Measurements from ENCODE around the gene TMEM87B.
"Not testable (repeated sequence)": the region's sequence is repeated elsewhere in the genome, so short reads cannot be mapped to it uniquely, and the experiment has no call there.

Gene TMEM87B

DNA sequence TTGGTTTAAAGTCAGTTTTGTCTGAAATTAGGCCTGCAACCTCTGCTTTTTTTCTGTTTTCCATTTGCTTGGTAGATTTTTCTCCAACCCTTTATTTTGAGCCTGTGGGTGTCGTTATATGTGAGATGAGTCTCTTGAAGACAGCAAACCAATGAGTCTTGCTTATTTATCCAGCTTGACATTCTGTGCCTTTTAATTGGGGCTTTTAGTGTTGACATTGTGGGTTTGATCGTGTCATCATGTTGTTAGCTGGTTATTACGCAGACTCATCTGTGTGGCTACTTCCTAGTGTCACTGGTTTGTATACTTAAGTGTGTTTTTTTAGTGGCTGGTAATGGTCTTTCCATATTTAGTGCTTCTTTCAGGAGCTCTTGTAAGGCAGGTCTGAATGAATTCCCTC lies 18.8 kb downstream of the TMEM87B start:
- DNase-seq (ENCODE audit: low read depth in 2 of 2): no peak

DNA sequence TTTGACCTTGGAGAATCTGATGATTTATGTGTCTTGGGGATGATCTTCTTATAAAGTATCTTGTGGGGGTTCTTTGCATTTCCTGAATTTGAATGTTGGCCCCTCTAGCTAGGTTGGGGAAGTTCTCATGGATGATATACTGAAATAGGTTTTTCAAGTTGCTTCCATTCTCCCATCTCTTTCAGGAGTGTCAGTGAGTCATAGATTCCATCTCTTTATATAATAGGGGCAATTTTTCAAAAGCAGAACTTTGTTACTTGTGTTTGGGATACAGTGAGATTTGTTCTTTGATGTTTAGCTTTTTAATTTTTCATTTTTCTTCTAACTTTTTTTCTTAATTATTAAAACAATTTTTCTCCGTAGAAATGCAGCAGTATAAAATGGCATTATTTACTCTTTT lies 19.4 kb downstream of the TMEM87B start:
- no peak for DNase-seq (ENCODE audit: low read depth in 2 of 2)

DNA sequence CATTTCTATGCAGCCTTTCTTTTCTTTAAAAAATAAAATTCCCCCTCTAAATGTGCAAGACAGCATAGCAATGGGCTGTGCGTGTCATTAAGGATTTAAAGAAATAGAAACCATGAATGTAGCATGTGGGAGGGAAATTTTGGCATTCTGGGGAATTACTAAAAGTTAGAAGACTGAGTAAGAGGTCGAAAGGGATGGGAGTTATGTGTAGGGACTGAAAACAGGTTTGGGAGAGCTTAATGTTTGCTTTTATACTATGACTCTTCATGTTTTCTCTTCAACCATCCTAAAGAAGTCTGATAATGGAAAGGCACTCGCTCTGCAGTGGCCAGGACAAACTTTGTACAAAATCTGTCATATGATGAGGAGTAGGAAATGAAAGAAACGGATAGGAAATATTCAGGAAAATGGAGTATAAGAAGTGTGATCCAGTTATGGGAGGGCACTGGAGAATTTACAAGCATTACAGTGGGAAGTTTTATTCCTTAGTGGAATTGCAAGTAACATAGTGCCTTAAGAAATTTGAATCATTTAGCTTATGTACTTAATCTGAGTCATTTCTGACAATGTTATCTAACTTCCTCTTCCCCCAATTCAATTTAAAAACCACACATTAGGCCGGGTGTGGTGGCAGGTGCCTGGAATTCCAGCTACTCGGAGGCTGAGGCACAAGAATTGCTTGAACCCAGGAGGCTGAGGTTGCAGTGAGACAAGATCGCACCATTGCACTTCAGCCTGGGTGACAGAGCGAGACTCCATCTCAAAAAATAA lies 20.6 kb downstream of the TMEM87B start:
- DNase-seq (ENCODE audit: low read depth in 2 of 2): no peak

DNA sequence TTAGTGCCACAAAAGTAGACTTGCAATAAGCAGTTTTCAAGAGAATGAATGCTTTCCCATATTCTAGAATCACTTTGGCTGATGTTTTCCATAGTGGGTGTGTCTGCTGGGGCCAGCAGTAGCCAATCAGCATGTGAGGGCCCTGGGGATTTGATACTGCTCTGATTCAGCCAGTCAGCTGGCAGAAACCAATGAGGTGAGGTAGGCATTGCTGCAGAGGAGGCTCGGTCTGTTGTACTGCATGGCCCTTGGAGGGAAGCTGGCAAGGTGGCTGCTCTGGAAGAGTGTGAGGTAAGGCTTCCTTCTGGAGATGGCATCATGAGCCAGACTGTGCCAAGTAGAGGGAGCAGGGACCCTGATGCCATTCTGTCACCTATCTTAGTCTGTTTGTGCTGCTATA lies 22.7 kb downstream of the TMEM87B start:
- no peak for DNase-seq (ENCODE audit: low read depth in 2 of 2)

DNA sequence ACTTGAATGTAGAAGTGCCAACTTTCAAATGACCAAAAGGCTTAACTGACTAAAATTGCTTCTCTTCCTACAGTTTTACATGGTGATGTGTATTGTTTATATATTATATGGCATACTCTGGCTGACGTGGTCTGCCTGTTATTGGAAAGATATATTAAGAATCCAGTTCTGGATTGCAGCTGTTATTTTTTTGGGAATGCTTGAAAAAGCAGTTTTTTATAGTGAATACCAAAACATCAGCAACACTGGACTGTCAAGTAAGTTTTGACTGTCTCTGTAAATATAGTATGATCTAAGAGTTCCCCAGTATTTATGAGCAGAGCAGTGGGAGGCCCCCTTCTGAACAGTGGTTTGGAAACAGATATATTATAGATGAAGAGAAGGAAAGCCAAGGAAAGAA lies 26.2 kb downstream of the TMEM87B start:
- no peak for DNase-seq (ENCODE audit: low read depth in 2 of 2)

DNA sequence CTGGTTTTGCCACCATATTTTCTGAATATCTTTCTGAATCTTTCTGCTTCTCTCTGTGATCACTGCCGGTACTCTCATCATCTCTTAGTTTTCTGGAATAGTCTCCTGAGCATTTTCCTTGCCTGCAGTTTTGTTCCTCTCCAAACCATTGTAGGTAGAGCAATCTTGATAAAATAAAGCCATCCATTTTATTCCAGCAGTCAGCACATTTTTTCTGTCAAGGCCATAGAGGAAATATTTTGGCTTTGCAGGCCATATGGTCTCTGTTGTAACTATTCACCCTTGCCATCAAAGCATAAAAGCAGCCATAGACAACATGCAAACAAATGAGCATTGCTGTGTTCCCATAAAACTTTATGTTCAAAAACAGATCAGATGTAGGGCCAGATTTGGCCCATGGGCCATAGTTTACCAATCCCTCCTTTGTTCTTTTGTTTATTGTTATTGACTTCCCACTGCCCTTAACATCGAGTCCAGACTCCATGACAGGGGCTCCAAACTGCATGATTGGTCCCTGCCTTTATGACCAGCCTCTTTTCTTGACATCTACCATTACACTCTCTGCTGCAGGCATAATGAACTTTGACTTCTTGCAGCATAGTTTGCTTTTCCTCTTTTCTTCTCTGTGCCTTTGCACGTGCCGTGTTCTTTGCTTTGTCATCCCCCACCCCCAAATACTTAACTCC lies 29.8 kb downstream of the TMEM87B start:
- no peak for DNase-seq (ENCODE audit: low read depth in 2 of 2)

DNA sequence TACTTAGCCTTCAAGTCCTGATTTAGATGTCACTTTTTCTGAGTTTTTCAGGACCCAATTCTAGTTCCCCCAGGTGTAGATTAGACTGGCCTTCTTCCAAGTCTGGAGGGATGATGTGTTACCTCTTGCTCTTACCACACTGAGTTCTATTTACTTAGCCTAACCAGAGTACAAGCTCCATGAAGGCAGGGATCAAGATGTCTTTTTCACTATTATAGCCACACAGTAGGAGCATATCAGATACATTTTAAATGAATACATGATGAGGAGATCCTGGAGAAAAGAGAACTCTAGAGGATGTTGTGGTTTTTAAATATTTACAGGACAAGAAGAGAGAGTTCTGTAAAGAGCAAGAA lies 30.3 kb downstream of the TMEM87B start:
- no peak for DNase-seq (ENCODE audit: low read depth in 2 of 2)

DNA sequence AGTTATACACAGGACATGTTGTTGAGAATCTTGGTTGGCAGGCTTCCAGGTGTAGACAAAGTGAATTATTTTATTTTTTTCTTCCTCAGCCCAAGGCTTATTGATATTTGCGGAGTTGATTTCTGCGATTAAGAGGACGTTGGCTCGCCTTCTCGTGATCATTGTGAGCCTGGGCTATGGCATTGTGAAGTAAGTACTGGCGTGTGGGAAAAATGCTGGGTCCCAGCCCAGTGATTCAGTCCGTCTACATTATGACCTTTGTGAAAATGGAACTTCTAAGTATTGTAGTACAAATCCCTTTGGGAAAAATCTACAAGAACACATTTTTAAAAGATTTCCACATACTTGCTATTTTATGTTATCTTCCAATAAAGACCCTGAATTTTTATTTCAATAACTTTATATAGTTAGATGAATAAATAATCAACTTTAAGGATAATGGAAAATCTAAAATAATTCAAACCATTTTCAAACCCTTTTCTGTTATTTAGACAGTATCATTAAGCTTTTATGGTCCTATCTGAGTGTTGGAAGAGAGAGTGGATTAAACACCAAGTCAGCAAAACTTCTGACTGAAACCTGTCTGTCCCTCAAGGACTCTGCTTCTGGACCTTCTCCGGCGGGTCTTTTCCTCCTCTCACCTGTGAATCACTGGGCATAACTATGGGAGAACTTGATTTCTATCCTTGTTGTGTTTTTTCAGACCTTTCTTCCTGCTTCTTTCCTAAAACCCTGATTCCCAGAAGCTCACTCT lies 31.0 kb downstream of the TMEM87B start:
- DNase-seq (ENCODE audit: low read depth in 2 of 2): no peak

DNA sequence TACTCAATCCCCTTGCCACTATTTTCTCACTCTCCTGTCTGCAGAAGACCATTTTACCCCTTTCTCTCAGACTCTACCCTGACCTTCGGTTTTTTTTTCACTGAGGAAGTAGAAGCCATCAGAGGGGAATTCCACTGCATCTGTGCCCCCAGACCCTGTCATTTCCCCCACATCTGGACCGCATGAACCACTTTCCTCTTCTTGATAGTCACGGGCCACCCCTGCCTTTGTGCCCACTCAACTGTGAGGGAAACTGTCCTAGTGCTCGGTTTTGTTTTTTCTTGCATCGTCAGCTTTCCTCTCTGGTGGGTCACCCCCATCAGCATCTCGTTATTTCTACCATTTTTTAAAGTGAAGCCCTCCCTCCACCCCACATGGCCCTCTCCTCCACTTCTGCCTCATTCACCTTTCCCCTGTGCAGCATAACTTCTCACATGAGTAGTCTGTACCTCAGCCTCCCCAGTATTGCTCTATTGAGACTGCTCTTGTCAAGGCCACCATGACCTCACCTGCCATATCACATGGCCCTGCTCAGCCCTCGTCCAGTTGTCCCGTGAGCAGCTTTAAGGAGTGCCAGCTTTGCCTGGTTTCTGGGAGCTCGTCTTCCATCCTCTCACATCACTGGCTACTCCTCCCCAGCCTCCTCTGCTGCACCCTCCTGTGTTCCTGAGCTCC lies 32.4 kb downstream of the TMEM87B start:
- no peak for DNase-seq (ENCODE audit: low read depth in 2 of 2)

DNA sequence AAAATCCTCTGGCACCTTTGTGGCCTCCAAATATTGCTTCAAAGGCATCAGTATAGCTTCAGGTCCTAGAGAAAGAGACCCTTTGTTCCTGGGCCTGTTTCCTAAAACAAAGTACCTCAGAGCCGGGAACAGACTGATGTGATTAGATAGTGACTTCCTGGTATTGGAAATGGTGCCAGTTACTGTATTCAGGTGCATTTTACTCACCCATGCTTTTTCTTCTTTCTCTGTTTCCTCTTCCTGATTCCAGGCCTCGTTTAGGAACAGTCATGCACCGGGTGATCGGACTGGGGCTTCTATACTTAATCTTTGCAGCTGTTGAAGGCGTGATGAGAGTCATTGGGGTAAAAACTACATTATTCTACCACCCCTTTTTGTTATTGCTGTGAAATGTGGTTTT lies 34.3 kb downstream of the TMEM87B start:
- no peak for DNase-seq (ENCODE audit: low read depth in 2 of 2)

DNA sequence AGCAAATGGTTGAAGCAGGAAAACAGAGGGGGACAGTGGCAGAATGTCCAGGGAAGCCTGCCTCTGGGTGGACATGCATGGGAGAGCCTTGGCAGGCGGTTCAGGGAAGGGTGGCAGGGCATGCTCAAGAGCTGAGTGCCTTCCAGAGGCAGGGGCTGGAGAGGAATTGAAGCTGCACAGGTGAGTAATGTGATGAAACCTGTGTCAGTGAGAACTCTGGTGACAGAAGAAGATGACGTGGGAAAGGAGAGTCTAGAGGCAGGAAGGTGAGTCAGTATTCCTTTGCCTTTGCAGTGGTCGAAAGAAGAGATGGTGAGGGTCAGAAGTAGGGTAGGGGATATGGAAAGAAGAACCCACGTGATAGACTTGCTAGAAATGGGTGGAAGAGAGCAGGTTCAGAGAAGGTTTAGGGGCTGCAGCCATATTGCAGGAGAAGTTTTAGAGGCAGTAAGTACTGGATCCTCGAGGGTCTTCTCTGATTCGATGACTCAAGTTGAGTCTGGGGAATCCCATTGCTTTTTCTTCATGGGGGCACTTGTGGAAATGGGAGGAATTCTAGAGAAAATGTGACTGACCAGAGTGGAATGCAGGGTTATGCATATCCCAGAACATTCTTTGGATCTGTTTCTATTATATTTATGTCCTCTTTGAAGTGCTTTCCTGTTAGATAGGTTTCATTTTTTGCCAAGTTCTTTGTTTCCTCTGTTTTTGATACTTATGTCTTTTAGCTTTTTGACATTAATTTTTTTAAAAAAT lies 37.4 kb downstream of the TMEM87B start:
- no peak for DNase-seq (ENCODE audit: low read depth in 2 of 2)

DNA sequence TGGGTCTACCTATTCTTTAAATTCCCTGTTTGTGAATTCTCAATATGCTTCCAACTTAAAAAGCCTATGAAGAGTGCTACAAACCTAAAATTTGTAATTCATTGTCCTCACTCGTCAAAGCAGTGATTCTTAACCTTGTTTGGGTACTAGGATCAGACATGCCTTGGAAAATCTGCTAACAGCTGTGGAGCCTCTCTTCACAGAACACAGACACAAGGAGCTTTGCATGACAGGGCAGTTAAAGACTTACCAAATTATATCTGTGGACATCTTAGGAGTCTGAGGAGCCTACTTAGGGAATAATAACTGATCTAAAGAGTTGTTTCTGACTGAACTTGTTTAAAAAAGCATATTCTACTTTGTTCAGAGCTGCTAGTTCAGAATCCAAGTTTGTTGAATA lies 38.1 kb downstream of the TMEM87B start:
- DNase-seq (ENCODE audit: low read depth in 2 of 2): no peak

DNA sequence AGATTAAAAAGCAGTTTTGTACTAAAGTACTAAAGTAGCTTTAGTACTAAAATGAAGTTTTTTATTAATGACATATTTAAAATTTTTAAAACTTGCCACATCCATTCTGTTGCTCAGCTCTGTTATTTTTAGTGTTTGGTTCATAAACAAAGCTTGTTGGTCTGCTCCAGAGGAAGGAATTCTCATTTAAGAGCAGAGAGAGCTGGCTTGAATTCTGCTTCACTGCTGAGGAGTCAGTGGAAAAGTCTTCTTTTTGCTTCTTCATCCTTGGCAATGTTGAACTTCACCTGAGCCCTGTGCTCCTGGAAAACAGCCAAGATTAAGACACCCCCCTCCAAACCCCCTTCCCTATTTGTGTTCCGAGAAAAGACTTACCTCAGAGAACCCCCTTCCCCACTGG lies 40.6 kb downstream of the TMEM87B start:
- no peak for DNase-seq (ENCODE audit: low read depth in 2 of 2)

DNA sequence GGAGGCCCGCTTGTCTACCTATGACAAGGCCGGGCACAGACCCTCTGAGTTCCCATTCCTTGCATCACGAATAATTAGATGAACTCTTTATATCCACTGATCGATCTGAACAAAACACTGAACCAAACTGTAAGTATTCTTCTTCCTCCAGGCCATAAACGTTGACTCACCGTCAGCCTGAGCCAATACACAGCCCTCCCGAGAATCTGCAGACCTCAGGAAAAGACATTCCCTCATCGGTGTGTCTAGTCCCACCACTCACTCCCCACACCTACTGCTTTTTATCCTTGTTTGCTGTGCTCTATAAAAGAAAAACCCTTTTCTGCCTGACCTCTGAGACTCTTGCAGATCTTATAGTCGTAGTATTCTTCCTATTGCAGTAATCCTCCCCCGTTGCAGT lies 41.0 kb downstream of the TMEM87B start:
- DNase-seq (ENCODE audit: low read depth in 2 of 2): no peak

DNA sequence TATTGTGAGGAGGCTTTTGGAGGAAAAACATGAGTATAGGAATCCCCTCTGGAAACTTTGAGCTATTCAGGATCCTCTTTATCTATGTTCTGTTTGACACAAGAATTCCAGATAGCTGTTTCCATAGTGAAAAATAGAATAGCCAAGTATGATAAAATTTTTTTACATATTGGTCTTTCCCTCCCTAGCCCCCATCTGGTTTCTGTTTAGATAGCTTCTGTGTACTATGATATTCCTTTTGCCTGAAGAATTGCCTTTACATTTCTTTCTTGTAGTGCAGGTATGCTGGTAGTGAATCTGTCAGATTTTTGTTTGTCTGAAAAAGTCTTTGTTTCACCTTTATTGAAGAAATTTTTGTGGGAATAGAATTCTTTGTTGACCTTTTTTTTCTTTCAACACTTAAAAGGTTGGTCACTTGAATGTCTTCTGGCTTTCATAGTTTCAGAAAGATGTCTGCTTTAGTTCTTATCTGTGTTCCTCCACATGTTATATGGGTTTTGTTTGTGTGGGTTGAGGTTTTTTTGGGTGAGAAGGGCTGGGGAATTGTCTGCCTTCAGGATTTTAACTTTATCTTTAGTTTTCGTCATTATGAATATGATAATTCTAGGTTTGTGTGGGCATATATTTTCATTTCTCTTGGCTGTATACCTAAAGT lies 53.2 kb downstream of the TMEM87B start:
- no peak for DNase-seq (ENCODE audit: low read depth in 2 of 2)

DNA sequence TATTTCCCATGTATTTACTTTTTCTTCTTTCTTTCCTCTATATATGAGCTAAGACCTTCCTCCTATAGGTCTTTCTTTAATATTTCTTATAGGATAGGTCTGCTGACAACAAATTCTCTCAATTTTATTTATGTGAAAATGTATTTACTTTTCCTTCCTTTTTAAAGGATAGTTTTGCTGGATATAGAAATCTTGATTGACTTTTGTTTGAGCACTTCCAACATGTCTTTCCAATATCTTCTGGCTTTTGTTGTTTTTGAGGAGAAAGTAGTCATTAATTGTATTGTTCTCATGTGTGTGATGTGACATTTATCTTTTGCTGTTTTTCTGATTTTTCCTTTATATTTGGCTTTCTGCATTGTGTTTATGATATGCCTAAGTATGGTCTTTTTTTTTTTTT lies 54.2 kb downstream of the TMEM87B start:
- no peak for DNase-seq (ENCODE audit: low read depth in 2 of 2)

DNA sequence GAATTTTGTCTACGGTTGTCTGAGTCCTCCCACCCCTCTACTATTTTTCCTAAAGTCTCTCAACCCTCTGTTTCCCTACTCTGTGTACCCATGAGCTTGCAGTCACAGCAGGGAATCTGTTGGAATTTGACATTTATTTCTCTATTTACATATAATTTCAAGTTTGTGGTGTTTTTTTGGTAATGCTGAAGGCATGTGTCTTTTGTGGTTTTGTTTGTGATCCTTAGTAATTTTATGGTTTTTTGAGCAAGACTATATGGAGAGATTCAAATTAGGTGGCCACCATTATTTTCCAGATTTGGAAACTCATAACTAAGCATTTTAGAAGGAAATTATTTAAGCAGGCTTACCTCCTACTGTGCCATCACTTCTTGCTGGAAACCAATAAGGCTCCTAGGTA lies 55.9 kb downstream of the TMEM87B start:
- DNase-seq (ENCODE audit: low read depth in 2 of 2): no peak

DNA sequence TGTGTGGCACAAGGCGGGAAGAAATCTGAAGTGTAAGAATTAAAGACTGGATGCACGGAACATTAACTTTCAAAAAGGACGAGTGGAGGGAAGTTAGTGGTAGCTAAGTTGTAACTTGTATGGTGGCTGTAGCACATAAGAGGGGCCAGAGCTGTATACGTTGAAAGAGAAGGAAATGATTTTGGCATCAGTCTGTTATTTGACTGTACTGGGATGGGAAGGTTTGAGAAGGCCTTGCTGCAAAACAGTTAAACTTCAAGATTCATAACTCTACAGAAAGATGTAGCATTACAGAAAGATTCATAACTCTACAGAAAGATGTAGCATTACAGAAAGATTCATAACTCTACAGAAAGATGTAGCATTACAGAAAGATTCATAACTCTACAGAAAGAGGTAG lies 58.3 kb downstream of the TMEM87B start:
- DNase-seq (ENCODE audit: low read depth in 2 of 2): not testable (repeated sequence)

DNA sequence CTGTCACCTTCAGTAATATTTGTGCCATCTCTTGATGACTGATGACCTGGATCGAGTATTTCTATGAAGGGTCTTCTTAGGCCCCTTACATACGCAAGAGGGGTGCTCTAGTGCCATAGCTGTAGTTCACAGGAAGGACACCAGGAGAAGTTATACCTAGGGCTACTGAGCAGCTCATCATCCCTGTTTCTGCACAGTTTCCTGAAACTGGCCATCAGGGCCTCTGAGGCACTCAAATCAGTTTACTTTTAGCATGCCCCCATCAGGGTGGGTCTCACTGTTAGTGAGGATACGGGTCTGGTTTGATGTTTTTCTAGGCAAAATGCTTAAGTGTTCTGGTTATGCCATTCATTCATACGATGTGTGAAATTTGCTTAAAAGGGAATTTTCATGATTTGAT lies 63.1 kb downstream of the TMEM87B start:
- DNase-seq (ENCODE audit: low read depth in 2 of 2): no peak

DNA sequence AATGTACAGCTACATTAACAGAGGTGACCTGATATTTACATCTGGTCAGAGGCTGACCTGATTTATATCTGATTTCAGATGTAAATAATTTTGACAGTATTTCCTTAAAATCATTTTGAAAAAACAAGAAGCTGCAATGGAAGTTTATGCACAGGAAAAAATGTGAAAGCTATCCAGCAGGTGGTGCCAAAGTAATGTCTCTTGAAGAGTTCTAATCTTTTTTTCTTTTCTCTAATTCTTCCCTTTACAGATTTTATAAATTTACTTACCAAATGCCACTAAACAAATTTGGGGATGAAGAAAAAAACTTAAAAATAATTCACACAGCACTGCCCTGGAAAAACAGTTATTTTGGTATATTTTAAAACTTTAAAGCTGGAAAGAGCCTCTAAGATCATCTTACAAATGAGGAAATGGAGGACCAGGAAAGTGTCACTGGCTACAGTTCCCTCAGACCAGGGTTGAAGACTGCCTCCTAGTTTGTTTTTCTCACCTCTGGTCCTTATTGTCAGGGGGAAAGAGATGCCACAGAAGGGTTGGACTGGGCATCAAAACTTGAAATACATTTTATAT lies 66.7 kb downstream of the TMEM87B start:
- peak in 1 of 2 experiments; percentile 17 for DNase-seq (ENCODE audit: low read depth in 2 of 2)

DNA sequence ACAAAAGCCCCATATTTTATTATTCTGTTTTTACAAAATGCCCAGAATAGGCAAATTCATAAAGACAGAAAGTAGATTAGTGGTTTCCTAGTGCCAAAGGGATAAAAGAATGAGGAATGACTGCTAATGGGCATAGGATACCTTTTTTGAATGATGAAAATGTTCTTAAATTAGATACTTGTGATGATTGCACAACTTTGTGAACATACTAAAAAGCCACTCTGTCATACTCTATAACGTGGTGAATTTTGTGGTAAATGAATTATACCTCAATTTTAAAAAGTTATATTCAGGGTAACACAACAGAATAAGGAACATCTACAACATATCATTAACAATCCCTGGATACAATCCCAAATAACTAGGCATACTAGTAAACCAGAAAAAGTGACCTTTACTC lies 74.0 kb downstream of the TMEM87B start:
- no peak for DNase-seq (ENCODE audit: low read depth in 2 of 2)
